Glutamatergic neuron (in vitro differentiated cells): Measurements from ENCODE around the gene GPR25. TPM values are rescaled to one million over a fixed set of nuclear protein-coding genes. Genes with fewer than 3 reads are reported as not detected.

ENCODE experiments used
- DNase-seq: peaks from one replicate; pipeline ENCODE4 v3.0.0; 2022
- H3K27ac Mint-ChIP-seq: one replicate; pipeline ENCODE4 v1.8.0; 2020; ENCODE audit warnings: mild to moderate bottlenecking, mixed read lengths, inconsistent platforms; ENCODE audit not compliant: unreplicated experiment
- H3K27me3 Mint-ChIP-seq: one replicate; pipeline ENCODE4 v1.8.0; 2020; ENCODE audit warnings: mild to moderate bottlenecking, moderate library complexity, mixed read lengths, inconsistent platforms; ENCODE audit not compliant: unreplicated experiment
- H3K36me3 Mint-ChIP-seq: one replicate; pipeline ENCODE4 v1.8.0; 2020; ENCODE audit warnings: mild to moderate bottlenecking, mixed read lengths, inconsistent platforms; ENCODE audit not compliant: unreplicated experiment
- H3K4me1 Mint-ChIP-seq: one replicate; pipeline ENCODE4 v1.8.0; 2020; ENCODE audit warnings: mild to moderate bottlenecking, low read depth, mixed read lengths, inconsistent platforms; ENCODE audit not compliant: unreplicated experiment
- H3K4me3 Mint-ChIP-seq: one replicate; pipeline ENCODE4 v1.8.0; 2020; ENCODE audit warnings: mild to moderate bottlenecking, mixed read lengths, inconsistent platforms; ENCODE audit not compliant: unreplicated experiment
- H3K9me3 Mint-ChIP-seq: one replicate; pipeline ENCODE4 v1.8.0; 2020; ENCODE audit warnings: mild to moderate bottlenecking, moderate library complexity, mixed read lengths, inconsistent platforms; ENCODE audit not compliant: unreplicated experiment
- CTCF ChIP-seq: fragments of 200-600 bp; sonication (generic); IDR thresholded peaks from one replicate; pipeline ENCODE4 v1.5.0; 2021; ENCODE audit not compliant: partially characterized antibody, unreplicated experiment
- total RNA-seq: library from RNA; stranded (reverse); fragmentation: NEBNext Ultra II Directional; extraction: Animal tissue kit (Norgen Biotek cat#: 25700); gene quantifications from one replicate; pipeline ENCODE4 v1.2.1, GENCODE V29; 2021; ENCODE audit not compliant: unreplicated experiment

The GPR25 gene
- total RNA-seq, 1 donor from 2014 or later, result not detected

DNA sequence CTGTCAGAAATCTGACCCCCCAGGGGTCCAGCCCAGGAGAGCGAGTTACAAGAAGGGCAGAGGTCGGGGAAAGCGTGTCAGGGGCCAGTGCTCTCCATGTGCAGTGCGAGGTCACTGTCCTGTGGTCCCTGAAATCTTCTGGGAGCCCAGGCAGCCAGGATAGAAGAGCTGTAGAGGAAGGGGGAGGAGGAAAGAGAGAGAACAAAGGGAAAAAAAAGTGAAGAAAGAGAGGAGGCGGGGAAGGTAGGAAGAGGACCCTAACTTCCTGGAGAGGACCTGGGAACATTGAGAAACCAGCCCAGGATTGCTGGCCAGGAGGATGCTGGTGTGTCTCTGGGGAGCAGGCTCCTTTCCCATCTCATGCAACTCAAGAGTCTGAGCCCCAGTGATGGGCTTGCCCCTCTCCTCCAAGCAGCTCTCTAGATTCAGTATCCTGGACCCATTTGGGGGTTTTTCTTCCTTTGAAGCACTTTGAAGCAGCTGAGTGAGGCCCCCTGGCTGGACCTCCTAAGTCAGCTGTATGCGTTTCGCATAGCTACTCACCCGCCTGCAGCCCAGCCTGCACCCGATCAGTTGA lies 15.1 kb downstream of the GPR25 start:
- Mint-ChIP-seq H3K27me3 (peaks cover 3% of the 10 kb centered on the region), H3K9me3 (peaks cover 3% of the 10 kb centered on the region), H3K27ac (no peak overlapping the region), H3K36me3 (no peaks in the 10 kb centered on the region), H3K4me1 (peaks cover 10% of the 10 kb centered on the region), H3K4me3 (no peak overlapping the region)
- DNase-seq, result no peak
- no peak for TF ChIP-seq CTCF

DNA sequence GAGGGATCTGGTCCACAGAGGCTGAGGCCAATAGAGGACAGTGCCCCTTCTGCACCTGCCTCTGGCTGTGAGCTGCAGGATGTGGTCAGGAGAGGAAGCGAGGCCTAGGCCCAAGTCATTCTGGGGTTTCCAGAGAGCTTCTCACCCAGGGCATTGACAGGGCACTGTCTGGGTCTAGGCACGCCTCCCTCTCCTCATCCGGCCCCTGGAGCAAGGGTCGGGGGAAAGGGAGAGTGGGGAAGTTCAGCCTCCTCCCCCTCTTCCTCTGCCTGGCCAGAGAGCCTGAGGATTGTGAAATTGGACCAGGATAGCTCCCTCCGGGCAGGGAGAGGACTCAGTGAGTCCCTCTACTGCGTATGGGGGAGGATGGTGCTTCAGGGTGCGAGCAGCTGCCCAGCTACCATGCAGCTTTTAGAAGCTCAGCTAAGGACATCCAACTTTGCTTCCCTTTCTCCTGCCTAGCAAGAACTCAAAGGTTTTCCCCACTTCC lies 15.6 kb downstream of the GPR25 start:
- DNase-seq, result no peak

DNA sequence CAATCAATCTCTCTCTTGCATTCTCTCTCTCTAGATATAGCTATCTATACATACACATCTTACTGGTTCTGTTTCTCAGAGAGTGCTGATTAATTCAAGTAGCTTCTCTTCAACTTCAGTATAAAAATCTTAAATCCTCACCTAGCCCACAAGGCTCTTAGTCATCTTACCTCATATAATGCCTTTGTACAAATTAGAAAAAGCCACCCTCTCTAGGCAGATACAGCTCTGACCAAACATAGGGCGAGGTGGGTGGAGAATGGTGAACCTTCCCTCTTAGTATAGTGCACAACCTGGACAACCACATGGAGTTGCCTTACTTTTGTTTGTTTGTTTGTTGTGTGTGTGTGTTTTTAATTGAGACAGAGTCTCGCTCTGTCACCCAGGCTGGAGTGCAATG lies 16.8 kb downstream of the GPR25 start:
- Mint-ChIP-seq H3K4me3 (no peak overlapping the region), H3K36me3 (no peaks in the 10 kb centered on the region), H3K4me1 (peaks cover 10% of the 10 kb centered on the region), H3K9me3 (peaks cover 4% of the 10 kb centered on the region), H3K27me3 (peaks cover 3% of the 10 kb centered on the region), H3K27ac (no peak overlapping the region)
- DNase-seq, result no peak
- no peak for TF ChIP-seq CTCF

More for the DNA sequence above, 15.6 kb downstream of the GPR25 start:
- no peaks in the 10 kb centered on the region for H3K36me3 Mint-ChIP-seq
- H3K27me3 Mint-ChIP-seq, result peaks cover 3% of the 10 kb centered on the region
- H3K4me1 Mint-ChIP-seq, result peaks cover 10% of the 10 kb centered on the region
- peaks cover 3% of the 10 kb centered on the region for H3K9me3 Mint-ChIP-seq
- H3K27ac Mint-ChIP-seq, result no peak overlapping the region
- H3K4me3 Mint-ChIP-seq, result no peak overlapping the region
- TF ChIP-seq CTCF, result no peak

DNA sequence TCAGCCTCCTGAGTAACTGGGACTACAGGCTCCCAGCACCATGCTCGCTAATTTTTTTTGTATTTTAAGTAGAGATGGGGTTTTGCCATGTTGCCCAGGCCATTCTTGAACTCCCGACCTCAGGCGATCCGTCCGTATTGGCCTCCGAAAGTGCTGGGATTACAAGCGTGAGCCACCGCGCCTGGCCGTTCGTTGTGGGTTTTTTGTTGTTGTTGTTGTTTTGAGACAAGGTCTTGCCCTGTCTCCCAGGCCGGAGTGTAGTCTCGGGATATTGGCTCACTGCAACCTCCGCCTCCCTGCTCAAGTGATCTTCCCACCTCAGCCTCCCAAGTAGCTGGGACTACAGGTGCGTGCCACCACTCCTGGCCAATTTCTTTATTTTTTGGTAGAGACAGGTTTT lies 17.2 kb downstream of the GPR25 start:
- no peaks in the 10 kb centered on the region for H3K36me3 Mint-ChIP-seq
- no peak for TF ChIP-seq CTCF
- H3K9me3 Mint-ChIP-seq, result peaks cover 4% of the 10 kb centered on the region
- H3K4me1 Mint-ChIP-seq, result peaks cover 10% of the 10 kb centered on the region
- H3K27ac Mint-ChIP-seq, result no peak overlapping the region
- DNase-seq, result no peak
- peaks cover 3% of the 10 kb centered on the region for H3K27me3 Mint-ChIP-seq
- no peak overlapping the region for H3K4me3 Mint-ChIP-seq
